K562 (cell line): Measurements from ENCODE around the gene PRPSAP1. TPM values are rescaled to one million over a fixed set of nuclear protein-coding genes. Genes with fewer than 3 reads are reported as not detected.

ENCODE experiments used
- BRF1 ChIP-seq: IDR thresholded peaks from 3 replicates; pipeline ENCODE4 v1.6.1; 2011; ENCODE audit warnings: borderline replicate concordance, mild to moderate bottlenecking; ENCODE audit not compliant: insufficient read length; ENCODE audit errors: extremely low read depth
- CHD2 ChIP-seq: IDR thresholded peaks from 2 replicates; pipeline ENCODE4 v1.6.1; 2011; ENCODE audit warnings: low read depth, low read length
- ETV1 ChIP-seq: fragments of 450-650 bp; conservative IDR thresholded peaks from 2 replicates; pipeline ENCODE4 v1.6.1; 2016; ENCODE audit warnings: missing genetic modification characterization, control low read depth, low read depth, missing compliant biosample characterization
- FOS ChIP-seq: IDR thresholded peaks from 3 replicates; pipeline ENCODE4 v1.6.1; 2011; ENCODE audit not compliant: insufficient read length; ENCODE audit errors: extremely low read depth
- FOXO4 ChIP-seq: fragments of 450-650 bp; formaldehyde crosslinking; IDR thresholded peaks from 2 replicates; pipeline ENCODE4 v1.4.0; 2020; ENCODE audit warnings: mild to moderate bottlenecking, moderate library complexity
- GATAD2A ChIP-seq: fragments of 450-650 bp; IDR thresholded peaks from 2 replicates; pipeline ENCODE4 v1.6.1; 2017
- HMGXB4 ChIP-seq: sonication (generic); formaldehyde crosslinking; IDR thresholded peaks from 2 replicates; pipeline ENCODE4 v1.8.1; 2023; ENCODE audit warnings: mild to moderate bottlenecking, missing genetic modification reagents
- JUNB ChIP-seq: fragments of 450-650 bp; formaldehyde crosslinking; conservative IDR thresholded peaks from 2 replicates; pipeline ENCODE4 v1.4.0; 2020; ENCODE audit warnings: mild to moderate bottlenecking
- KLF6 ChIP-seq: fragments of 250-450 bp; sonication (Bioruptor Pico); IDR thresholded peaks from 2 replicates; pipeline ENCODE4 v1.4.0; 2020; ENCODE audit warnings: mild to moderate bottlenecking, moderate library complexity, borderline replicate concordance
- MCM2 ChIP-seq: fragments of 450-650 bp; IDR thresholded peaks from 2 replicates; pipeline ENCODE4 v1.6.1; 2017; ENCODE audit warnings: low read depth, mild to moderate bottlenecking
- MCM7 ChIP-seq, 2 experiments: fragments of 450-650 bp; IDR thresholded peaks; 2 replicates each; pipeline ENCODE4 v1.6.1; 2016 to 2018
- NR4A1 ChIP-seq, 2 experiments: fragments of 250-450 bp in 1 of 2; fragments of 450-650 bp in 1 of 2; sonication (Bioruptor Pico) in 1 of 2; IDR thresholded peaks; 2 replicates each; pipeline versions ENCODE4 v1.4.0 to v1.6.1; 2016 to 2020; ENCODE audit warnings: mild to moderate bottlenecking in 2 of 2, missing compliant biosample characterization in 1 of 2, missing genetic modification characterization in 1 of 2, moderate library complexity in 1 of 2
- PHF21A ChIP-seq: fragments of 450-650 bp; IDR thresholded peaks from 2 replicates; pipeline ENCODE4 v1.6.1; 2017; ENCODE audit warnings: low read depth, borderline replicate concordance
- SMAD3 ChIP-seq: fragments of 450-650 bp; formaldehyde crosslinking; conservative IDR thresholded peaks from 2 replicates; pipeline ENCODE4 v1.4.0; 2020; ENCODE audit warnings: mild to moderate bottlenecking
- SMC3 ChIP-seq: conservative IDR thresholded peaks from 2 replicates; pipeline ENCODE4 v1.6.1; 2011; ENCODE audit warnings: low read depth, low read length, improper control_type of control experiment; ENCODE audit not compliant: insufficient read depth
- SP1 ChIP-seq: sonication (generic); formaldehyde crosslinking; IDR thresholded peaks from 2 replicates; pipeline ENCODE4 v1.8.1; 2022; ENCODE audit warnings: mild to moderate bottlenecking, missing genetic modification reagents
- USF2 ChIP-seq: sonication (generic); formaldehyde crosslinking; IDR thresholded peaks from 2 replicates; pipeline ENCODE4 v1.5.0; 2020; ENCODE audit warnings: missing genetic modification reagents
- ZBTB12 ChIP-seq: fragments of 250-450 bp; sonication (Bioruptor Pico); IDR thresholded peaks from 2 replicates; pipeline ENCODE4 v1.4.0; 2020
- ZFPM2 ChIP-seq: fragments of 250-450 bp; sonication (Bioruptor Pico); IDR thresholded peaks from 2 replicates; pipeline ENCODE4 v1.5.1; 2022; ENCODE audit warnings: mild to moderate bottlenecking
- ZNF830 ChIP-seq: fragments of 250-450 bp; sonication (Bioruptor Pico); IDR thresholded peaks from 2 replicates; pipeline ENCODE4 v1.5.0; 2021; ENCODE audit warnings: mild to moderate bottlenecking
- ZSCAN29 ChIP-seq: fragments of 450-650 bp; IDR thresholded peaks from 2 replicates; pipeline ENCODE4 v1.6.1; 2017
- polyA plus RNA-seq, 8 experiments: library from polyadenylated mRNA; depleted of rRNA in 4 of 8; stranded (reverse) in 5 of 8; unstranded in 3 of 8; fragments of >200 nt; fragmentation: Nextera tagmentation in 2 of 8; fragmentation: Illumina TruSeq in 1 of 8; extraction: Ambion mirVana in 2 of 8; extraction: Trizol in 1 of 8; gene quantifications; 2 replicates each; pipeline versions ENCODE4 v1.2.1 to v1.2.3, GENCODE V29; 2011 to 2014; ENCODE audit warnings: inconsistent platforms in 1 of 8, missing spikeins in 1 of 8
- total RNA-seq, 7 experiments: library from RNA; depleted of rRNA in 6 of 7; stranded (reverse); fragments of >200 nt in 6 of 7; fragmentation: Illumina TruSeq in 2 of 7; extraction: Trizol in 2 of 7; gene quantifications; 2 replicates each; pipeline versions ENCODE4 v1.2.1 to v1.2.3, GENCODE V29; 2011 to 2021; ENCODE audit warnings: low replicate concordance in 1 of 7

The PRPSAP1 gene
- total and polyA plus RNA-seq, 9 of the 15 experiments (the other 6 are each of a cell fraction or from before 2014, with no cell fraction given): 21.9 to 77.1 (median 40.8) TPM

- no peak for TF ChIP-seq FOXO4 (CRISPR knock-in tag)
- no peak for TF ChIP-seq FOS
- no peak for TF ChIP-seq CHD2
- TF ChIP-seq SMC3: no peak
- TF ChIP-seq KLF6 (CRISPR knock-in tag): no peak
- no peak for TF ChIP-seq BRF1
- TF ChIP-seq ZSCAN29: no peak
- no peak for TF ChIP-seq MCM7 (IDR thresholded peaks at IDR 0.05)
- TF ChIP-seq HMGXB4 (CRISPR knock-in tag): no peak
- no peak for TF ChIP-seq USF2 (CRISPR knock-in tag)
- TF ChIP-seq SMAD3: no peak
- TF ChIP-seq SP1 (CRISPR knock-in tag): 0 out of 2 replicates have a peak, but pooled peaks have one; percentile 62
- TF ChIP-seq ZBTB12 (CRISPR knock-in tag): no peak
- TF ChIP-seq GATAD2A: 0 out of 2 replicates have a peak, but pooled peaks have one; percentile 40
- no peak for TF ChIP-seq ZFPM2 (CRISPR knock-in tag)
- no peak for TF ChIP-seq JUNB (CRISPR knock-in tag)
- 0 out of 2 replicates have a peak, but pooled peaks have one; percentile 29 for TF ChIP-seq PHF21A
- TF ChIP-seq ZNF830 (CRISPR knock-in tag): 0 out of 2 replicates have a peak, but pooled peaks have one; percentile 85
- 0 out of 2 replicates have a peak, but pooled peaks have one; percentile 28 for TF ChIP-seq NR4A1 (CRISPR knock-in tag; IDR thresholded peaks at IDR 0.05)
- TF ChIP-seq NR4A1 (tag; IDR thresholded peaks at IDR 0.05): 0 out of 2 replicates have a peak, but pooled peaks have one; percentile 54
- TF ChIP-seq MCM2: no peak
- TF ChIP-seq ETV1 (tag): no peak
Measured at GRCh38 chr17:76384222-76384986, 30.7 kb upstream of the PRPSAP1 start, which contains the start of gene SPHK1 (continued).
